Kidney (tissue), 14 donors: ENCODE data around the gene DOK3. TPM values are rescaled to one million over a fixed set of nuclear protein-coding genes. Genes with fewer than 3 reads are reported as not detected.

Experiments used
- DNase-seq, 5 donors: peaks; one replicate each; pipeline ENCODE4 v3.0.0-alpha.2; 2013 to 2020
- FAIRE-seq: peaks from 2 replicates; lab custom pipeline; 2012; peaks lifted over from hg19 to GRCh38; lab: Jason Lieb, UNC
- H3K27ac ChIP-seq, 2 donors: one replicate each; pipeline ENCODE4 v1.7.0; 2013; ENCODE audit warnings: low read depth in 2 of 2, low read length in 2 of 2, inconsistent platforms in 1 of 2
- H3K27me3 ChIP-seq: one replicate; pipeline ENCODE4 v1.7.1; 2013; ENCODE audit warnings: low read length, inconsistent platforms; ENCODE audit not compliant: control insufficient read depth, insufficient read depth
- H3K36me3 ChIP-seq, 3 donors: one replicate each; pipeline versions ENCODE4 v1.7.0 to v1.7.1; 2013; ENCODE audit warnings: low read length in 3 of 3, control low read depth in 1 of 3, inconsistent platforms in 1 of 3; ENCODE audit not compliant: insufficient read depth in 3 of 3, control insufficient read depth in 2 of 3
- H3K4me1 ChIP-seq, 3 donors: one replicate each; pipeline versions ENCODE4 v1.7.0 to v1.7.1; 2013; ENCODE audit warnings: low read length in 3 of 3, inconsistent platforms in 1 of 3, low read depth in 1 of 3; ENCODE audit not compliant: control insufficient read depth in 2 of 3, insufficient read depth in 2 of 3
- H3K4me3 ChIP-seq, 3 donors: one replicate each; pipeline versions ENCODE4 v1.7.0 to v1.8.1; 2013; ENCODE audit warnings: low read length in 3 of 3, control low read depth in 1 of 3, inconsistent platforms in 1 of 3
- H3K9ac ChIP-seq, 3 donors: one replicate each; pipeline versions ENCODE4 v1.7.0 to v1.7.1; 2013; ENCODE audit warnings: low read length in 3 of 3, control low read depth in 1 of 3, inconsistent platforms in 1 of 3
- H3K9me3 ChIP-seq, 3 donors: one replicate each; pipeline versions ENCODE4 v1.7.0 to v1.7.1; 2013; ENCODE audit warnings: low read length in 3 of 3, control low read depth in 1 of 3, inconsistent platforms in 1 of 3; ENCODE audit not compliant: control insufficient read depth in 2 of 3, insufficient read depth in 1 of 3
- CTCF ChIP-seq: IDR thresholded peaks from 3 replicates; pipeline ENCODE4 v1.5.1; 2012; ENCODE audit warnings: mild to moderate bottlenecking, moderate library complexity, borderline replicate concordance; ENCODE audit not compliant: insufficient read depth; ENCODE audit errors: extremely low read depth
- intact Hi-C: fragments of 100-400 bp; cut with DNase I; formaldehyde crosslinking; loops from one replicate; pipeline ENCODE4 v1.11.1; 2022
- polyA plus RNA-seq: library from polyadenylated mRNA; stranded (reverse); fragments of 350-450 nt; fragmentation: Illumina TruSeq; extraction: RNeasy Lipid Tissue Mini Kit (QIAGEN cat#74804); gene quantifications from one replicate; pipeline ENCODE4 v1.2.3, GENCODE V29; 2014; ENCODE audit warnings: low read depth, low replicate concordance; ENCODE audit not compliant: insufficient read depth
- total RNA-seq: library from RNA; stranded (reverse); fragmentation: NEBNext Ultra II Directional; extraction: Animal tissue kit (Norgen Biotek cat#: 25700); gene quantifications from one replicate; pipeline ENCODE4 v1.2.1, GENCODE V29; 2021
- donor health status: control.
- donor health status: control.
- donor health status: control.
- donor health status: control.
- donor health status: control.
- donor health status: DM: yes; HTN: yes; CAD: no.
- donor health status: Normal renal cell carcinoma (clear cell type).

DOK3 gene
- total and polyA plus RNA-seq, 2 donors from 2014 or later = 1.9 to 18.6 TPM

GRCh38 chr5:177468685-177469628, 40.7 kb downstream of the DOK3 start:
- Histone ChIP-seq H3K27ac (no peak overlapping the region), H3K27me3 (no peaks in the 10 kb centered on the region), H3K9ac (no peak overlapping the region), H3K4me3 (no peak overlapping the region), H3K9me3 (no peaks in the 10 kb centered on the region), H3K4me1 (peaks cover 0 to 19% (median 0%) of the 10 kb centered on the region in 3 donors), H3K36me3 (peaks cover 0 to 9% (median 8%) of the 10 kb centered on the region in 3 donors)
- DNase-seq = no peak
- no peak for TF ChIP-seq CTCF
- intact Hi-C loops = no loop called here
- FAIRE-seq = no peak

- no peak overlapping the region for H3K9ac ChIP-seq
- DNase-seq (no peak), FAIRE-seq (no peak)
- no peaks in the 10 kb centered on the region for H3K9me3 ChIP-seq
- peaks cover 0 to 9% (median 8%) of the 10 kb centered on the region in 3 donors for H3K36me3 ChIP-seq
- H3K27ac ChIP-seq = no peak overlapping the region
- H3K4me1 ChIP-seq = peaks cover 0 to 19% (median 0%) of the 10 kb centered on the region in 3 donors
- no peaks in the 10 kb centered on the region for H3K27me3 ChIP-seq
- intact Hi-C loops = no loop called here
- no peak overlapping the region for H3K4me3 ChIP-seq
- no peak for TF ChIP-seq CTCF
Observed at GRCh38 chr5:177468329-177468684, 41.3 kb downstream of the DOK3 start.

- Histone ChIP-seq H3K36me3 (peaks cover 0 to 9% (median 8%) of the 10 kb centered on the region in 3 donors), H3K27me3 (no peaks in the 10 kb centered on the region), H3K9ac (no peak overlapping the region), H3K9me3 (no peaks in the 10 kb centered on the region), H3K4me1 (peaks cover 0 to 17% (median 0%) of the 10 kb centered on the region in 3 donors), H3K27ac (no peak overlapping the region), H3K4me3 (no peak overlapping the region)
- intact Hi-C loops = no loop called here
- FAIRE-seq (no peak), DNase-seq (no peak)
- no peak for TF ChIP-seq CTCF
Observed at GRCh38 chr5:177467436-177467835, 42.2 kb downstream of the DOK3 start.
